ENCODE results near the gene PRKD2. TPM values are rescaled to one million over a fixed set of nuclear protein-coding genes. Genes with fewer than 3 reads are reported as not detected.

The PRKD2 gene
- total RNA-seq, 1 donor from 2014 or later, result 41.9 TPM

DNA sequence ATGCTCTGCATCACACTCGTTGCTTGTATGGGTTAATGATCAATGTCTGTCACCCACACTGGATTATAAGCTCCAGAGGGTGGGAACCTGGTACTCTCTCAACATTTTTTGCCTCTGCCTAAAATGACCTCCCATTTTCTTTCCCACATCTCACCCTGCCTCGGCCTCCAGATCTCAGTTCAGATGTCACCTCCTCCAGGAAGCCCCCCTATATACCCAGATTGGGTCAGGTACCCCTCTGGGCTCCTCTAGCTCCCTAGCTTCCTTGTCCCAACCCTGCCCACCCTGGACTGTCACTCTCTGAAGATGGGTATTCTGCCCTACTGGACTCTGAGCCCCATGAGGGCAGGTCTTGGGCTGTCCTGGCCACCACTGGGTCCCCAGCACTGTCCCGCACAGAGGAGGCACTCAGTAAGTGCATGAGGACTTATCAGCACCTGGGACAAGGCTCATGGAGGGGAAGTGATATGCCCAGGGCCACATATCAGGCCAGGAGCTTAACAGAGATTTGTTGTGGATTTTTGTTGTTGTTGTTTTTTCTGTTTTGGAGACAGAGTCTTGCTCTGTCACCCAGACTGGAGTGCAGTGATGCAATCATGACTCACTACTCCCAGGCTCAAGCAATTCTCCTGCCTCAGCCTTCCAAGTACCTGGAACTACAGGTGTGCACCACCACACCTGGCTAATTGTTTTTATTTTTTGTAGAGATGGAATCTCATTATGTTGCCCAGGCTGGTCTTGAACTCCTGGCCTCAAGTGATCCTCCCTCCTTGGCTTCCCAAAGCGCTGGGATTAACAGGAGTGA is 23.8 kb downstream of the PRKD2 start:
- TF ChIP-seq, protein P1, sequence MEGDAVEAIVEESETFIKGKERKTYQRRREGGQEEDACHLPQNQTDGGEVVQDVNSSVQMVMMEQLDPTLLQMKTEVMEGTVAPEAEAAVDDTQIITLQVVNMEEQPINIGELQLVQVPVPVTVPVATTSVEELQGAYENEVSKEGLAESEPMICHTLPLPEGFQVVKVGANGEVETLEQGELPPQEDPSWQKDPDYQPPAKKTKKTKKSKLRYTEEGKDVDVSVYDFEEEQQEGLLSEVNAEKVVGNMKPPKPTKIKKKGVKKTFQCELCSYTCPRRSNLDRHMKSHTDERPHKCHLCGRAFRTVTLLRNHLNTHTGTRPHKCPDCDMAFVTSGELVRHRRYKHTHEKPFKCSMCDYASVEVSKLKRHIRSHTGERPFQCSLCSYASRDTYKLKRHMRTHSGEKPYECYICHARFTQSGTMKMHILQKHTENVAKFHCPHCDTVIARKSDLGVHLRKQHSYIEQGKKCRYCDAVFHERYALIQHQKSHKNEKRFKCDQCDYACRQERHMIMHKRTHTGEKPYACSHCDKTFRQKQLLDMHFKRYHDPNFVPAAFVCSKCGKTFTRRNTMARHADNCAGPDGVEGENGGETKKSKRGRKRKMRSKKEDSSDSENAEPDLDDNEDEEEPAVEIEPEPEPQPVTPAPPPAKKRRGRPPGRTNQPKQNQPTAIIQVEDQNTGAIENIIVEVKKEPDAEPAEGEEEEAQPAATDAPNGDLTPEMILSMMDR (IDR thresholded peaks at IDR 0.05), result no peak
- Mint-ChIP-seq H3K27me3 (ENCODE audit: unreplicated experiment) (no peaks in the 10 kb centered on the region), H3K27ac (ENCODE audit: unreplicated experiment) (no peak overlapping the region), H3K4me1 (ENCODE audit: unreplicated experiment) (peaks cover 1% of the 10 kb centered on the region), H3K9me3 (ENCODE audit: unreplicated experiment) (no peaks in the 10 kb centered on the region), H3K36me3 (ENCODE audit: unreplicated experiment) (peaks cover 48% of the 10 kb centered on the region), H3K4me3 (ENCODE audit: unreplicated experiment) (no peak overlapping the region)
- DNase-seq (ENCODE audit: extremely low spot score, unreplicated experiment), result no peak

DNA sequence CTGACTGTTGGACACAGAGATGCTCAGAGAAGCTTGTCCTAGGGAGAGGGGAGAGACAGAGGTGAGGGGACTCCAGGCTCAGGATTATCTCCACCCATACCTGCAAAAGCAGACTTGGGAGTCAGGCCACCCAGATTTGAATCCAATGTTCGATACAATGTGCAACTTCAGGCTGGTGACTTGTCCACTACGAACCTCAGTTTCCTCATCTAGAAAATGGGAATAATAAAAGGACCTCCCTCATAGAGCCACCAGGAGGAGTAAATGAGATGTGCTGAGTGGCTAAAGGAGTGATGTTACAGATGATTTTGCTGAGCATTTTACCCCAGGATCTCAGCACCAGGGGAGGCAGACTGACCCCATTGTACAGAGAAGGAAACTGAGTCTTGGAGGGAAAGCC is 25.0 kb downstream of the PRKD2 start:
- Mint-ChIP-seq H3K36me3 (ENCODE audit: unreplicated experiment) (peaks cover 50% of the 10 kb centered on the region), H3K27ac (ENCODE audit: unreplicated experiment) (no peak overlapping the region), H3K27me3 (ENCODE audit: unreplicated experiment) (no peaks in the 10 kb centered on the region), H3K4me3 (ENCODE audit: unreplicated experiment) (no peak overlapping the region), H3K4me1 (ENCODE audit: unreplicated experiment) (no peaks in the 10 kb centered on the region), H3K9me3 (ENCODE audit: unreplicated experiment) (no peaks in the 10 kb centered on the region)
- DNase-seq (ENCODE audit: extremely low spot score, unreplicated experiment), result no peak
- TF ChIP-seq, protein P1 (IDR thresholded peaks at IDR 0.05), result no peak

DNA sequence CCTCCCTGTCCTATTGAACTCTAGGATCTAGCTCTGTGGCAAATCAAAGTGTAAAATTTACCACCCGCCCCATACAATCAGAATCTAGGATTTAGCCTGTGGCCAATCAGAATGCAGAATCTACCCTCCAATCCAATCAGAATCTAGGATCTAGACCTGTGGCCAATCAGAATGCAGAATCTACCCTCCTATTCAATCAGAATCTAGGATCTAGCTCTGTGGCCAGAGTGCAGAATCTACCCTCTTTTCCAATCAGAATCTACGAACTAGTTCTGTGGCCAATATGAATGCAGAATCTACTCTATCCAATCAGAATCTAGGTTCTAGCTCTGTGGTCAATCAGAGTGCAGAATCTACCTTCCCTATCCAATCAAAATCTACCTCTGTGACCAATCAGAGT is 25.8 kb downstream of the PRKD2 start:
- TF ChIP-seq, protein P1 (IDR thresholded peaks at IDR 0.05), result no peak

DNA sequence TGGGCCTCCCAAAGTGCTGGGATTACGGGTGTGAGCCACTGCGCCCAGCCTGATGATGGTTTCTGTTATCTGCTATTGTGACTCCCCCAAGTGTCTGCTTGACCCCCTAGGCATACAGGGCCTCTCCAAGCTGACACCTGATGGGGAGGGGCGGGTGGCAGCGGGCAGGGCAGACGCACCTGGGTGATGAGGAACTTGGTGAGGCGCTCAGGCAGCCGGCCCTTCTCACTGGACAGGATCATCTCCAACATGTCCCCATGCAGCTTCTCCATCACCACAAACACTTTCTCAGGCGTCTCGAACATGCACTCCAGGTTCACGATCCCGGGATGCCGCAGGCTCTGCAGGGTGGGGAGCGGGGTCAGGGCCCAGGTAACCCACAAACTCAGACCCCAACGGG is 27.6 kb downstream of the PRKD2 start:
- peaks cover 44% of the 10 kb centered on the region for H3K36me3 Mint-ChIP-seq (ENCODE audit: unreplicated experiment)
- no peaks in the 10 kb centered on the region for H3K4me1 Mint-ChIP-seq (ENCODE audit: unreplicated experiment)
- no peaks in the 10 kb centered on the region for H3K9me3 Mint-ChIP-seq (ENCODE audit: unreplicated experiment)
- H3K27me3 Mint-ChIP-seq (ENCODE audit: unreplicated experiment), result no peaks in the 10 kb centered on the region
- no peak overlapping the region for H3K4me3 Mint-ChIP-seq (ENCODE audit: unreplicated experiment)
- DNase-seq (ENCODE audit: extremely low spot score, unreplicated experiment), result no peak
- TF ChIP-seq, protein P1 (IDR thresholded peaks at IDR 0.05), result no peak
- H3K27ac Mint-ChIP-seq (ENCODE audit: unreplicated experiment), result no peak overlapping the region

More for the DNA sequence above, 25.8 kb downstream of the PRKD2 start:
- no peaks in the 10 kb centered on the region for H3K4me1 Mint-ChIP-seq (ENCODE audit: unreplicated experiment)
- H3K27me3 Mint-ChIP-seq (ENCODE audit: unreplicated experiment), result no peaks in the 10 kb centered on the region
- peaks cover 49% of the 10 kb centered on the region for H3K36me3 Mint-ChIP-seq (ENCODE audit: unreplicated experiment)
- no peak for DNase-seq (ENCODE audit: extremely low spot score, unreplicated experiment)
- H3K4me3 Mint-ChIP-seq (ENCODE audit: unreplicated experiment), result no peak overlapping the region
- H3K27ac Mint-ChIP-seq (ENCODE audit: unreplicated experiment), result no peak overlapping the region
- H3K9me3 Mint-ChIP-seq (ENCODE audit: unreplicated experiment), result no peaks in the 10 kb centered on the region

DNA sequence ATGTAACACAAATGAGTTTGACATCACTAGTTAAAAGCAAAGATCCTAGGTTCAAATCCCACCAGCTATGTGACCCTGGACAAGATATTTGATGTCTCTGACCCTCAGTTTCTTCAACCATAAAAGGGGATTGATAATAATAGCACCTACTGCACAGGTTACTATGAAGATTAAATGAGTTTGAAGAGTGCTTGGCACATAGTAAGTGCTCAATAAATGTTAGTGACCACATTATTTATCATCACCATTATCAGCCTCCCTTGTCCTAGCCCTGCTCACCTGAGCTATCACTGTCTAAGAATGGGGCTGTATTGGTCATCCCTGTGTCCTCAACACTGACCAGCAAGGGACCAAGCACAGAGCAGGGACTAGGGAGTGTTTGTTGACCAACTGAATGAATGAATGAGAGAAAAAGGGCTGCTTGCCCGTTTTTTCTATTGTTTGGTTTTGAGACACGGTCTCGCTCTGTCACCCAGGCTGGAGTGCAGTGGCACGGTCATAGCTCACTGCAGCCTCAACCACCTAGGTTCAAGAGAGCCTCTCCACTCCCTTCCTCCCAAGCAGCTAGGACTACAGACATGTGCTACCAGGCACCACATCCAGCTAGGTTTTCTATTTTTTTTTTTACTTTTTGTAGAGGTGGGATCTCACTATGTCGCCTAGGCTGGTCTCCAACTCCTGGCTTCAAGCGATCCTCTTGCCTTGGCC is 29.3 kb downstream of the PRKD2 start:
- no peaks in the 10 kb centered on the region for H3K9me3 Mint-ChIP-seq (ENCODE audit: unreplicated experiment)
- no peak for DNase-seq (ENCODE audit: extremely low spot score, unreplicated experiment)
- TF ChIP-seq, protein P1 (IDR thresholded peaks at IDR 0.05), result no peak
- H3K36me3 Mint-ChIP-seq (ENCODE audit: unreplicated experiment), result peaks cover 45% of the 10 kb centered on the region
- H3K27me3 Mint-ChIP-seq (ENCODE audit: unreplicated experiment), result no peaks in the 10 kb centered on the region
- H3K27ac Mint-ChIP-seq (ENCODE audit: unreplicated experiment), result no peak overlapping the region
- no peaks in the 10 kb centered on the region for H3K4me1 Mint-ChIP-seq (ENCODE audit: unreplicated experiment)
- H3K4me3 Mint-ChIP-seq (ENCODE audit: unreplicated experiment), result no peak overlapping the region

All from osteocyte (in vitro differentiated cells).